GM12878 (cell line): Measurements from ENCODE around the gene THRB.

Source experiments
- CUX1 ChIP-seq: IDR thresholded peaks from 2 replicates; pipeline ENCODE4 v1.6.1; 2012; ENCODE audit warnings: improper control_type of control experiment, low read depth, low read length; ENCODE audit not compliant: insufficient replicate concordance
- FOXM1 ChIP-seq: IDR thresholded peaks from 2 replicates; pipeline ENCODE4 v1.6.1; 2012; ENCODE audit warnings: low read depth, mild to moderate bottlenecking, inconsistent platforms, low read length, moderate library complexity
- HDAC6 ChIP-seq: fragments of 200-600 bp; sonication (generic); IDR thresholded peaks from one replicate; pipeline ENCODE4 v1.8.0; 2017; ENCODE audit warnings: antibody characterized with exemption; ENCODE audit not compliant: unreplicated experiment
- HDGF ChIP-seq: fragments of 450-650 bp; IDR thresholded peaks from 2 replicates; pipeline ENCODE4 v1.6.1; 2016; ENCODE audit warnings: antibody characterized with exemption
- JUND ChIP-seq: IDR thresholded peaks from 2 replicates; pipeline ENCODE4 v1.6.1; 2012; ENCODE audit warnings: low read depth, mild to moderate bottlenecking, low read length, improper control_type of control experiment, moderate library complexity
- NRF1 ChIP-seq: conservative IDR thresholded peaks from 2 replicates; pipeline ENCODE4 v1.6.1; 2011; ENCODE audit warnings: mild to moderate bottlenecking, low read depth, low read length, improper control_type of control experiment
- POLR2A ChIP-seq: IDR thresholded peaks from 2 replicates; pipeline ENCODE4 v1.6.1; 2011; ENCODE audit warnings: low read depth, mild to moderate bottlenecking, low read length
- POLR2AphosphoS5 ChIP-seq: IDR thresholded peaks from 2 replicates; pipeline ENCODE4 v1.6.1; 2011; ENCODE audit warnings: mild to moderate bottlenecking, low read length, inconsistent platforms

- TF ChIP-seq POLR2AphosphoS5 (no peak), POLR2A (no peak), NRF1 (no peak), HDGF (no peak), CUX1 (no peak), FOXM1 (no peak), HDAC6 (no peak), JUND (no peak)
Measured at GRCh38 chr3:24440760-24441464, 53.7 kb downstream of the THRB start.
